Measurements from ENCODE around the gene LRRC4C.
A peak's percentile ranks its signal among the peaks of the same experiment; 100 is the strongest.

The LRRC4C gene

GRCh38 chr11:40838181-40838683 is 621.2 kb downstream of the LRRC4C start:
- no peak for DNase-seq

GRCh38 chr11:40827116-40827515 is 632.3 kb downstream of the LRRC4C start:
- no peak for DNase-seq

GRCh38 chr11:40826601-40827000 is 632.9 kb downstream of the LRRC4C start:
- DNase-seq = no peak

- DNase-seq = peak; percentile 16
These were observed 634.1 kb downstream of the LRRC4C start for GRCh38 chr11:40825201-40825834.

GRCh38 chr11:40819230-40819629 is 640.2 kb downstream of the LRRC4C start:
- DNase-seq = peak; percentile 60

- DNase-seq = no peak
These were observed 642.5 kb downstream of the LRRC4C start for GRCh38 chr11:40816976-40817375.

GRCh38 chr11:40797981-40798380 is 661.5 kb downstream of the LRRC4C start:
- DNase-seq = peak; percentile 28

- no peak for DNase-seq
These were observed 672.2 kb downstream of the LRRC4C start for GRCh38 chr11:40787224-40787623.

- DNase-seq = no peak
These were observed 696.4 kb downstream of the LRRC4C start for GRCh38 chr11:40763046-40763445.

- no peak for DNase-seq
These were observed 700.1 kb downstream of the LRRC4C start for GRCh38 chr11:40759341-40759740.

GRCh38 chr11:40754297-40754696 is 705.2 kb downstream of the LRRC4C start:
- DNase-seq = no peak

- DNase-seq = no peak
These were observed 713.2 kb downstream of the LRRC4C start for GRCh38 chr11:40746282-40746681.

GRCh38 chr11:40732132-40732531 is 727.3 kb downstream of the LRRC4C start:
- peak; percentile 83 for DNase-seq

- DNase-seq = peak; percentile 30
These were observed 737.2 kb downstream of the LRRC4C start for GRCh38 chr11:40722179-40722795.

- DNase-seq = no peak
These were observed 742.9 kb downstream of the LRRC4C start for GRCh38 chr11:40716344-40717130.

- no peak for DNase-seq
These were observed 746.4 kb downstream of the LRRC4C start for GRCh38 chr11:40713083-40713482.

GRCh38 chr11:40701027-40701426 is 758.4 kb downstream of the LRRC4C start:
- no peak for DNase-seq

- no peak for DNase-seq
These were observed 769.6 kb downstream of the LRRC4C start for GRCh38 chr11:40689823-40690222.

GRCh38 chr11:40688369-40688768 is 771.1 kb downstream of the LRRC4C start:
- no peak for DNase-seq

- no peak for DNase-seq
These were observed 772.7 kb downstream of the LRRC4C start for GRCh38 chr11:40686765-40687164.

- peak; percentile 8 for DNase-seq
These were observed 776.4 kb downstream of the LRRC4C start for GRCh38 chr11:40683010-40683409.

- DNase-seq = no peak
These were observed 780.2 kb downstream of the LRRC4C start for GRCh38 chr11:40679276-40679675.

- no peak for DNase-seq
These were observed 812.2 kb downstream of the LRRC4C start for GRCh38 chr11:40647295-40647694.

- no peak for DNase-seq
These were observed 817.2 kb downstream of the LRRC4C start for GRCh38 chr11:40642284-40642683.

Data from NCI-H69 (cell line).